Body of pancreas (tissue), 4 donors: Measurements from ENCODE around the gene A3GALT2.

Source experiments
- POLR2A ChIP-seq, 3 donors: fragments of 450-650 bp; IDR thresholded peaks; one replicate each; pipeline ENCODE4 v1.6.1; 2016; ENCODE audit warnings: antibody characterized with exemption in 3 of 3, mild to moderate bottlenecking in 2 of 3
- TF ChIP-seq, protein P1 (sequence below), 7 experiments: fragments of 450-650 bp in 4 of 7; fragments of 200-600 bp in 3 of 7; sonication (generic) in 3 of 7; IDR thresholded peaks; one replicate each; pipeline ENCODE4 v1.5.1; 2016 to 2019; ENCODE audit warnings: antibody characterized with exemption in 7 of 7

GRCh38 chr1:33358795-33359503 is 38.1 kb upstream of the A3GALT2 start:
- TF ChIP-seq, protein P1, sequence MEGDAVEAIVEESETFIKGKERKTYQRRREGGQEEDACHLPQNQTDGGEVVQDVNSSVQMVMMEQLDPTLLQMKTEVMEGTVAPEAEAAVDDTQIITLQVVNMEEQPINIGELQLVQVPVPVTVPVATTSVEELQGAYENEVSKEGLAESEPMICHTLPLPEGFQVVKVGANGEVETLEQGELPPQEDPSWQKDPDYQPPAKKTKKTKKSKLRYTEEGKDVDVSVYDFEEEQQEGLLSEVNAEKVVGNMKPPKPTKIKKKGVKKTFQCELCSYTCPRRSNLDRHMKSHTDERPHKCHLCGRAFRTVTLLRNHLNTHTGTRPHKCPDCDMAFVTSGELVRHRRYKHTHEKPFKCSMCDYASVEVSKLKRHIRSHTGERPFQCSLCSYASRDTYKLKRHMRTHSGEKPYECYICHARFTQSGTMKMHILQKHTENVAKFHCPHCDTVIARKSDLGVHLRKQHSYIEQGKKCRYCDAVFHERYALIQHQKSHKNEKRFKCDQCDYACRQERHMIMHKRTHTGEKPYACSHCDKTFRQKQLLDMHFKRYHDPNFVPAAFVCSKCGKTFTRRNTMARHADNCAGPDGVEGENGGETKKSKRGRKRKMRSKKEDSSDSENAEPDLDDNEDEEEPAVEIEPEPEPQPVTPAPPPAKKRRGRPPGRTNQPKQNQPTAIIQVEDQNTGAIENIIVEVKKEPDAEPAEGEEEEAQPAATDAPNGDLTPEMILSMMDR (IDR thresholded peaks at IDR 0.05): no peak
- no peak for TF ChIP-seq POLR2A (IDR thresholded peaks at IDR 0.05)
